ENCODE results near the gene CPNE2.
"Not testable (repeated sequence)": the region's sequence is repeated elsewhere in the genome, so short reads cannot be mapped to it uniquely, and the experiment has no call there.

Gene CPNE2

GRCh38 chr16:57069635-57070370 is 22.6 kb upstream of the CPNE2 start:
- no peak for DNase-seq

GRCh38 chr16:57070424-57070823 is 22.0 kb upstream of the CPNE2 start:
- no peak for DNase-seq

- not testable (repeated sequence) for DNase-seq
These were observed 21.2 kb upstream of the CPNE2 start for GRCh38 chr16:57071081-57071732.

GRCh38 chr16:57071831-57072582 is 20.4 kb upstream of the CPNE2 start:
- DNase-seq = no peak

- no peak for DNase-seq
These were observed 19.6 kb upstream of the CPNE2 start for GRCh38 chr16:57072616-57073275.

GRCh38 chr16:57077714-57078113 is 14.7 kb upstream of the CPNE2 start:
- DNase-seq = no peak

- no peak for DNase-seq
These were observed 10.6 kb upstream of the CPNE2 start for GRCh38 chr16:57081744-57082143.

- no peak for DNase-seq
These were observed 9.7 kb upstream of the CPNE2 start for GRCh38 chr16:57082664-57083063.

- DNase-seq = no peak
These were observed 8.8 kb upstream of the CPNE2 start for GRCh38 chr16:57083485-57084126.

- DNase-seq = peak; percentile 71 to 75
These were observed 8.1 kb upstream of the CPNE2 start for GRCh38 chr16:57084257-57084770.

GRCh38 chr16:57084996-57085395 is 7.4 kb upstream of the CPNE2 start:
- DNase-seq = no peak

- DNase-seq = no peak
These were observed 5.4 kb upstream of the CPNE2 start for GRCh38 chr16:57087003-57087402.

GRCh38 chr16:57089406-57089805 is 3.0 kb upstream of the CPNE2 start:
- no peak for DNase-seq

- no peak for DNase-seq
These were observed 996 bp upstream of the CPNE2 start for GRCh38 chr16:57091200-57091974.

- peak; percentile 36 to 50 for DNase-seq
These were observed 516 bp downstream of the CPNE2 start for GRCh38 chr16:57092786-57093411.

- DNase-seq = no peak
These were observed 1.5 kb downstream of the CPNE2 start for GRCh38 chr16:57093666-57094564.

- no peak for DNase-seq
These were observed 2.5 kb downstream of the CPNE2 start for GRCh38 chr16:57094911-57095310.

GRCh38 chr16:57096192-57096591 is 3.8 kb downstream of the CPNE2 start:
- DNase-seq = no peak

GRCh38 chr16:57096793-57097192 is 4.4 kb downstream of the CPNE2 start:
- no peak for DNase-seq

- no peak for DNase-seq
These were observed 5.9 kb downstream of the CPNE2 start for GRCh38 chr16:57098188-57098841.
